NCI-H2107 treated with DMSO at 0.1 percent for 48 hours (cell line): Measurements from ENCODE around the gene DCHS2.
A peak's percentile ranks its signal among the peaks of the same experiment; 100 is the strongest.

ENCODE experiments used
- DNase-seq: peaks from one replicate; lab custom pipeline; 2025; ENCODE audit not compliant: unreplicated experiment; lab: John Stamatoyannopoulos, UW

DCHS2 gene

DNA sequence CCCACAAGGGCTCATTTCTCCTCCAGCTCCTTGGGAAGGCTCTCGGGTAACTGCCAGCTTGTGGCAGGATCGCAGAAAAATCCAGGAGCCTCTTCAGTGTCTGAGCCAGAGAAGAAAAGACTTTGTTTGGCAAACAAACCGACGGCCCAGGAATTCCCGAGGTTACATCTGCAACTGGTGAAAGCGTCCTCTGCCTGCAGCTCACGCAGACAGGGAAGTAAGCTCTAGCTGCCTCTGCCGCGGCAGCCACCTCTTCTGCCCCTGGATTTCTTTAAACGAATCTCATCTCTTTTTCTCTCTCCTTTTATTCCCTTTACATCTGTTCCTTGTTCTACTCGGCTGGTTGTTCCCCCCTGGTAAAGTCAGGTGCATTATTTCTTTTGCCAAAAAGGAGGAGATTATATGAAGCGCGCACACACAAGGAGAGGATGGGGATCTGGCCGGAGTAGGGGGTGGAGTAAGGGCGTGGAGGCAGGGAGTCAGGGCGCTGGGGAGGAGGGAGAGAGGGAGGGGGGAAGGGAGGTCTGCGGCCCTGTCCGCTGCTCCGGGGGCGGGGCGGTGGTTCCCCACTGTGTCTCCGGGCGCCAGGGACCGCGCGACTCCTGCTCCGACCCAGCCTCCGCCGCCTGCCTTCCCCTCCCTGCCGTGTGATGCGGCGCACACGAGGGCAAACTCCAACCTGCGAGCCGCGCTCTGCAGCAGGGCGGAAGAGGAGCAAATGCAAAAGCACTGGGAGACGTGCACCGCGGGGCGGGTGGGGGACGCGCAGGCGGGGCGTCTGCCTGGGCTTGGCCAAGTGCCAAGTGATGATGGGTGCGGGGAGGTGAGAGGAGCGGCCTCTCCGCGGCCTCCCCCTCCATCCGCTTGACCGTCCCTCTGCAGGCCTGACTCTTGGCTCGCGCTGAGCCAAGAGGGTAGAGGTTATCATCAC, at the start of gene DCHS2:
TSS of gene DCHS2 (minus strand) at position 459 of the 931 bp plus-strand sequence. CDS start at position 15, 444 bp downstream.
- no peak for DNase-seq

GRCh38 chr4:154534296-154534695, 42.7 kb upstream of the DCHS2 start:
- DNase-seq, result no peak

- DNase-seq, result no peak
Observed at GRCh38 chr4:154529728-154530519, 38.3 kb upstream of the DCHS2 start.

- no peak for DNase-seq
Observed at GRCh38 chr4:154528869-154529268, 37.3 kb upstream of the DCHS2 start.

DNA sequence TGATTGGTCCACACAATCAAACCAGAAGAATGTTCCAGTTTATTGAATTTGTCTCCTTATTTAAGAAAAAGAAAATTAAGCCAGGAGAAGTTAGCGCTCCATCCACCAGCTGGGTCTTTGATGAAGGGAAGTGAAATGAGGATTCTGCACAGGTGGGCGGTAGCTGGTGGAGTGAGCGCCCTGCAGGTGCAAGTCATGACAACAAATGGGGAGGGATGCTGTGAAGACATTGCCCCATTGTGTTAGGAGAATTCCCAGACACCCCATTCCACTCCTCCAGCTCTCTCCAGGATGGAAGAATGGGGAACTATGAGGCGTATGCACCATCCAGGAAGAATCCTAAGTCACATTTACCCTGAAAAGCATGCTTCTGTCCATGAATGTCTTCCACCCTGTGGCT, 35.7 kb upstream of the DCHS2 start:
- DNase-seq, result no peak

- DNase-seq, result no peak
Observed at GRCh38 chr4:154526151-154526550, 34.6 kb upstream of the DCHS2 start.

DNA sequence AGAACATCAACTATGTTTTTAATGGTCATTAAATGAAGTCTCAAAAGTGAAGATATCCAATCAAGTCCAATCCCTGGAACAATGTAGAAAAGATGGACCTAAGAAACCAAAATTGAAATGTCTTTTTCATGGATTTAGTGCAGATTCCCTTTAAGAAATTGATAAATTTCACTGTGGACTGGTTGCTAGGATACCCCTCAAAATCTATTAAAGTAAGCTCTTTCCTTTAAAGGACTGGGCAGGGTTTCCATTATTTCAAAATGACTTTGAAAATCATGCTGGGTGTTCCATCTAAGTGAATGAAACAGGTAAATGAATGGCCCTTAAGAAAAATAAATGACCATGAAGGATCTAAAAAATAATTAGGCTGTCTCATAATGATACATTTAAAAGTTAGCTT, 30.0 kb upstream of the DCHS2 start:
- DNase-seq, result no peak

DNA sequence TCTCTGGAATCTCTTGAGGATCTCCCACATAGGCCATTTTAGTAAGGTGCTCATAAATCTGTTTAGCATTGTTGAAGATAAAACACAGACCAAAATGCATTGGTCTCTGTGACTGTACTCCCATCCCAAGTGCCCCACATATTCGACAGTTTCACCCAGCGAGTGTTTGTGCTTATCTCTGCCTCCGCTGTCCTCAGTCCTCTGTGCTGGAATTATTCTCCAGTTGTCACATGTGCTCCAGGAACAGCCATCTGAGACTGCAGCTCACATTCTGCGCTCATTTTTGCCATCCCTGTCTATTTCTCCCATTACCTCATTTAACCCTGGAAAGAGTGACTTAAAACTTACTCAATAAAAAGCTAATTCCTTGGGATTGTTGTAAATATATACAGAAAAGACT, 27.6 kb upstream of the DCHS2 start:
- DNase-seq, result no peak

DNA sequence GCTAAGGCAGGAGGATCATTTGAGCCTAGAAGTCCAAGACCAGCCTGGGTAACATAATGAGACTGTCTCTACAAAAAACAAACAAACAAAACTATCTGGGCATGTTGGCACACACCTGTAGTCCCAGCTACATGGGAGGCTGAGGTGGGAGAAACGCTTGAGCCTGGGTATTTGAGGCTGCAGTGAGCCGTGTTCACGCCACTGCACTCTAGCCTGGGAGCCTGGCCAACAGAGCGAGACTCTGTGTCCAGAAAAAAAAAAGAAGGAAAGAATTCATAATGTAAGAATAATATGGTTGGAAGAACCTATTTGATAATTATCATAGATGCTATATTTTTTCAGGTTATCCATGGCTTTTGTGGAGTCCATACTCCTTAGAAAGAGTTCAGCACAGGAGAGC, 26.0 kb upstream of the DCHS2 start:
- no peak for DNase-seq

DNA sequence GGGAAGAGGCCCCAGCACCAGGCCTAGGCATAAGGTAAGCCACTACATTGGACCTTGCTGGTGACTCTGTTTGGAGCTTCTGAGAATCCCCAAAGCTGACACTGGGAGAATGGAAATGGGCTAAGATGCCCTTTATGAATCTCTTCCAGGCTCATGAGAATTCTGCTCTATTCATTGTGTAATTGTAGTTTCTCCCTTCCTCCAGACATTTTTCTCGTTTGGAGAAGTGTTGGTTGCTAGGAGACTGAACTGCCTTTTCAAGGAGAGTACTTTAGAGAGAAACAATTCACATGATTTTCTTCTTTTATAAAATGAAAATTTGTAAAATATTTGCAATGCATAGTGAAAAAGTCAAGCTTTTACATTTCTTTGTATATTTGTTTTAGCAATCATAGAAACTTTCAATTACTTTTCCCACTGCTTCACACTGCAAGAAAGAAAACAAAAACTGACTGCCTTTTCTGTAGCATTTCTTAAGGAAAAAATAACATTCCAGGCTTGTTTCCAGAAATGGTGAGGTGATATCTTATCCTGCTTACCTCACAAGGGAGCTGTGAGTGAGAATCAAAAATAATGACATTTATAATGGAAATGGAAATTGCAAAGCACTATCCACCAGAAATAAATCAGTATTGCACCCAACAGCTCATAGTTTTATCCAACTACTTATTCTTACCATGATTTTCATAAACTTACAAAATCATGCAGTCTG, 24.9 kb upstream of the DCHS2 start:
- DNase-seq, result no peak

DNA sequence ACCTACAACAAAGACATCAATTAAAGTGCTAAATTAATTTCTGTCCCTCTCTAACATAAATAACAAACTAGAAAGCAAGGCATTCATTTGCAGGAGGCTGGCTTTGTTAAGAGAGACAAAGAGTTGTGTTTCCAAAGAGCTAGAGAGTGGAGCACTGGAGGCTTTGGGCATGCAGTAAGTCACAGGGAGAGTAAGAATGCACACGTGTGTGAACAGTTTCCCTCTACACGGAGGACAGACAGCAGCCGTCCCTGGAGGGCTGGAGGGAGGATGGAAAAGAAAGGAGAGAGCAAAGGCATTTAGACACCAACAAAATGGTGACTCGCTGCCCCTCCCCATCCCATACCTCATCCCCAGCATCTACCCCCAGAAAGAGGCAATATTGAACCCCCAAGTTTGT, 20.4 kb upstream of the DCHS2 start:
- DNase-seq, result no peak

DNA sequence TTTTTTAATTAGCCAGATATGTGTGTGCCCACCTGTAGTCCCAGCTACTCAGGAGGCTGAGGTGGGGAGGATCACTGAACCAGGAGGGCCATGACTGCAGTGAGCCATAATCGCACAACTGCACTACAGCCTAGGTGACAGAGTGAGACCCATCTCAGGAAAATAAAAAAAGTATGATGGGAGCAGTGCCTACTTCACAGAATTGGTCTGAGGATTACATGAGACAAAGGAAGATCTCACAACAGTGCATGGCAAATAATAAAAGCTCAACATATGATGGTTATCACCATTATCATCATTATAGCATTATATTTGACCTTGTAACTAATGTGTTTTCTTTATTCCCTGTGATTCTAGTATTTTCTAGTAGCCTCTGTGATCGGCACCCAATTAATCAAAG, 19.9 kb upstream of the DCHS2 start:
- DNase-seq, result no peak

GRCh38 chr4:154507156-154507555, 15.6 kb upstream of the DCHS2 start:
- no peak for DNase-seq

- no peak for DNase-seq
Observed at GRCh38 chr4:154506253-154506652, 14.7 kb upstream of the DCHS2 start.

DNA sequence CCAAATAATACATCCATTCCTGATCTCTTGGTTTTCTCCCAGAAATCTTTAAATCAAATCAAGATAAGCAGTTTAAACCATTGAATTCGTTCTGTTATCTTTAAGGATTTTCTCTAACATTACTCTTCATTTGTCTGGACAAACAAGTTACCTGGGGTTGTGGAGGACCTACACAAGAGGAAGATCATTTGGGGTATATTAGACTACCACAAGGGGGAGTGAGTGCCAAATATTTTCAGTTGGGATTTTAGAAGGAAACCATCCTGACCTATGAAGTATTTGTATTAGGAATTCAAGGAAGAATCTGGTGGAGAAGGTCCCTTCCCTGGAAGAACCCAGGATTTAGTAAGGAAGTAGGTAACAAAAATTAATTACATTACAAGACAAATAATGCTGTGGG, 12.0 kb upstream of the DCHS2 start:
- peak; percentile 3 for DNase-seq

- no peak for DNase-seq
Observed at GRCh38 chr4:154502111-154502510, 10.5 kb upstream of the DCHS2 start.

DNA sequence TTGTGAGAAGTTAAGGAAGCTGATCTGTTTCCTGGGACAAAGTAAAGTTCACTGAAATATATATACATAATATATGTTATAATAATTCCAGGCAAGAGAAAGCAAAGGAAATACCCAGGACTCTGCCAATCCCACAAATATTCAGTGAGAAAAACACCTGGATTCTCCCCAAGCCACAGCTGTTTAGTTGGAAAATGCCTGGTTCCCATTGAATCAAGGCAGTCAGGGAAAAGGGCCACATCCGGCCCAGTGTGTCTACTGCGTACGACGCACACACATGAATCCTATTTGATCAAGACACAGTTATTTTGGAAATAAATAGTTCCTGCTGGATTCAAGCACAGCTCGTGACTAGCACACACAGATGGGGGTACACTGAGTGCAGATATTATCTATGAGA, 6.3 kb upstream of the DCHS2 start:
- no peak for DNase-seq

DNA sequence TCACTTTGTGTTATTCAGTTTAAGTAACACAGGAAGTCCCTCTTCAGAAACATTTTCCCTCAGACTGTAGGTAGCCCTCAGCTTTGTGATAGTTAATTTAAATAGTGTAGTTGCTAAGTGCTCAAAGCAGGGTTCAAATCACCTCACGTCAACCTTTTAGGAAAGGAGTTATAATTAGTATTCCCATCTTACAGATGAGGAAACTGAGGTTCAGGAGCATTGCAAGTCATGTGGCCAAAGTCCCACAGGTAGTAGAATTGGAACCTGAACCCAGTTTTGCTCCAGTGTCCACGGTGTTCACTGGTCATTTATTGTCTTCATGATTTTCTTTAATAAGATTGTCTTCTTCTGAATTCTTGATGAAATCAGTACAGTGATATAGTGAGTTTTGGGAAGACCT, 4.3 kb upstream of the DCHS2 start:
- DNase-seq, result no peak

DNA sequence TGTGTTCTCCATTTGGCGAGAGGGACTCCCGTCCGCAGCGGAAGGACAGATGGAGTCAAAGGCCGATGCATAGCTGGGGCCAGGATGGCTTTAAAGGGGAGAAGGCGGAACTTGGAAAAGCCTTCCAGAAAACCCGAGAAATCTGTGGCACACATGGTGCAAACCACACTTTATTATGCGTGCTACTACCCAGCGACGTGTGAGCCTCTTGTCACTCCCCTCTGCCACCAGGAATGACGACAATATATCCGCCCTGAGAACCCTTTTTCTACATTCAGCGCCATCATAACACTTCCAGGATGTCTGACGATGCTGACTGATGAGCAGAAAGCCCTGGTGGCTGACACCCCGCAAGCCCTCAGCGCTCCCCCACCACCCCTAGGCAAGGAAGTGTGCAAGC, 689 bp upstream of the DCHS2 start:
- DNase-seq, result no peak

GRCh38 chr4:154490583-154491340, 837 bp downstream of the DCHS2 start:
- DNase-seq, result no peak

DNA sequence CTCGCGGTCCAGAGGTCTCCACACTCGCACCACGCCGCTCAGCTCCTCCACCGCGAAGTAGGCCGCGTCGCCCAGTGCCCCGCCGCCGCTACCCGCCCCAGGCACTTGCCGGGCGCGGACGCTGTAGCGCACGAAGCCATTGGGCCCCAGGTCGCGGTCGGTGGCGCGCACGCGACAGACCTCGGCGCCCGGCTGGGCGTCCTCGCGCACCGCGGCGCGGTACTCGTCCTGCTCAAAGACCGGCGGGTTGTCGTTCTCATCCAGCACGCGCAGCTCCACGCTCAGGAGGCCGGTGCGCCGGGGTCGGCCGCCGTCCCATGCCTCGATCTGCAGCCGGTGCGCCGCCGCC, 1.4 kb downstream of the DCHS2 start:
- no peak for DNase-seq
